SH-SY5Y (cell line): ENCODE measurements around the gene DPP6.

Source experiments
- GATA2 ChIP-seq: IDR thresholded peaks from 2 replicates; pipeline ENCODE4 v1.6.1; 2011; ENCODE audit warnings: mild to moderate bottlenecking, low read depth, low read length
- GATA3 ChIP-seq: IDR thresholded peaks from 2 replicates; pipeline ENCODE4 v1.6.1; 2011; ENCODE audit warnings: low read depth, mild to moderate bottlenecking, low read length, moderate library complexity

DNA sequence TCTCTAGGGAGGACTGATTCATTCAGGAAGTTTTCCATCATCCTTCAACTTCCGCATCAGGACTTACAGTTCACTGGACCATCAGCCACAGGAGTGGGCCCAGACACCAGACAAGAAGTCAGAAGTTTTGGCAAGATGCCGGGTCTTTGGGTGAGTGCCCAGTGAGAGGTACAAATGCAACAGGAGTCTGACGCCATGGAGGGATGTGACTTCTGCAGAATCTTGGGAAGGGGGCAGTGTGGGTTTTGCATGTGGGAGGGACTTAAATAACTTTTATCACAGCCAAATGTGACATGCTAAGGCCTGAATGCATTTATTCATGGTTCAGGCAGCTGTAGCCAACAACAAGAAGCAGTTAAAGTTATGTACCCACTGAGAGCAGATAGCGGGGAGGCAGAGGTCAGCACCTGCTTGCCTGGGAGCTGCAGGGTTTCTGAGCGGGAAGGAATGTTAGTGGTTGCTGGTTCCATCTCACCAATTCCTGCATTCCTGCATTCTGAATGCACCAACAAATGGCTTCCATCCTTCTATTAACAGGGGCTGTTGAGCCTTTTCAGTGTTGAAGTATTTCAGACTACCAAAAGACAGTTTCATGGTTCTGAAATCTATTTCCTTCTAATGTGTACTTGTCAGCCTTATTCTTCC, 575.6 kb downstream of the DPP6 start:
- no peak for TF ChIP-seq GATA2
- no peak for TF ChIP-seq GATA3
